PC-3 (cell line): ENCODE measurements around the gene HRG. TPM values are rescaled to one million over a fixed set of nuclear protein-coding genes. Genes with fewer than 3 reads are reported as not detected.

Experiments used
- ATAC-seq: fragments of 200-7000 bp; cut with Tn5 transposase; 2 replicates; pipeline ENCODE4 v1.9.1; 2020; ENCODE audit warnings: mild to moderate bottlenecking, moderate library complexity
- BruUV-seq: library from RNA; stranded (reverse); fragments of 400-500 nt; replicated peaks from 2 replicates; lab custom pipeline; 2021; lab: Mats Ljungman, UMichigan
- CTCF ChIA-PET: fragments of 300-600 bp; sonication (Branson Sonifier 250); formaldehyde crosslinking; loops from one replicate; lab custom pipeline; 2022; ENCODE audit warnings: antibody characterized with exemption; lab: Charles Lee
- POLR2A ChIA-PET: fragments of 300-600 bp; sonication (Branson Sonifier 250); formaldehyde crosslinking; loops from one replicate; lab custom pipeline; 2022; ENCODE audit warnings: antibody characterized with exemption; ENCODE audit not compliant: unreplicated experiment; lab: Charles Lee
- DNase-seq: peaks from one replicate; pipeline ENCODE4 v3.0.0-alpha.2; 2015
- H2AFZ ChIP-seq: fragments of 300-600 bp; sonication (generic); 2 replicates; pipeline ENCODE4 v1.6.0; 2016; ENCODE audit warnings: antibody characterized with exemption, low read length
- H3F3A ChIP-seq: fragments of 300-600 bp; sonication (generic); one replicate; pipeline ENCODE4 v1.6.0; 2017; ENCODE audit warnings: antibody characterized with exemption, low read length, control low read depth, mild to moderate bottlenecking; ENCODE audit not compliant: unreplicated experiment
- H3K27ac ChIP-seq: fragments of 300-600 bp; sonication (generic); 2 replicates; pipeline ENCODE4 v1.5.1; 2016; ENCODE audit warnings: mild to moderate bottlenecking, low read length
- H3K27me3 ChIP-seq: fragments of 300-600 bp; sonication (generic); 2 replicates; pipeline ENCODE4 v1.6.1; 2016; ENCODE audit warnings: low read length, mixed read lengths
- H3K36me3 ChIP-seq: fragments of 300-600 bp; sonication (generic); 2 replicates; pipeline ENCODE4 v1.6.1; 2016; ENCODE audit warnings: low read depth, mixed run types, low read length, mixed read lengths
- H3K4me1 ChIP-seq: fragments of 300-600 bp; sonication (generic); 2 replicates; pipeline ENCODE4 v1.5.1; 2016; ENCODE audit warnings: low read length; ENCODE audit not compliant: insufficient read depth
- H3K4me2 ChIP-seq: fragments of 300-600 bp; sonication (generic); 2 replicates; pipeline ENCODE4 v1.6.0; 2016; ENCODE audit warnings: low read length
- H3K4me3 ChIP-seq: fragments of 300-600 bp; sonication (generic); 2 replicates; pipeline ENCODE4 v1.5.1; 2016; ENCODE audit warnings: mild to moderate bottlenecking, low read length, mixed read lengths
- H3K79me2 ChIP-seq: fragments of 300-600 bp; sonication (generic); 2 replicates; pipeline ENCODE4 v1.6.1; 2017; ENCODE audit warnings: low read length, mixed read lengths
- H3K9ac ChIP-seq: fragments of 300-600 bp; sonication (generic); 2 replicates; pipeline ENCODE4 v1.6.0; 2016; ENCODE audit warnings: mild to moderate bottlenecking, low read length
- H3K9me2 ChIP-seq: fragments of 300-600 bp; sonication (generic); replicated peaks from 2 replicates; pipeline ENCODE4 v1.6.1; 2016; ENCODE audit warnings: mixed run types, low read length, mixed read lengths
- H3K9me3 ChIP-seq: fragments of 300-600 bp; sonication (generic); 2 replicates; pipeline ENCODE4 v1.6.1; 2016; ENCODE audit warnings: low read length, mixed read lengths
- H4K20me1 ChIP-seq: fragments of 300-600 bp; sonication (generic); 2 replicates; pipeline ENCODE4 v1.6.1; 2016; ENCODE audit warnings: low read length, mixed read lengths
- CTCF ChIP-seq: fragments of 300-600 bp; sonication (generic); conservative IDR thresholded peaks from 2 replicates; pipeline ENCODE4 v1.5.1; 2017; ENCODE audit warnings: antibody characterized with exemption, low read depth, mild to moderate bottlenecking, low read length
- EZH2 ChIP-seq: fragments of 300-600 bp; sonication (generic); IDR thresholded peaks from one replicate; pipeline ENCODE4 v1.6.1; 2017; ENCODE audit warnings: antibody characterized with exemption, mild to moderate bottlenecking, low read length; ENCODE audit not compliant: unreplicated experiment
- EZH2phosphoT487 ChIP-seq: fragments of 300-600 bp; sonication (generic); IDR thresholded peaks from 2 replicates; pipeline ENCODE4 v1.6.1; 2018; ENCODE audit warnings: mild to moderate bottlenecking, antibody characterized with exemption, low read length, borderline replicate concordance
- intact Hi-C: fragments of 100-400 bp; cut with micrococcal nuclease; formaldehyde crosslinking; loops from 2 replicates; pipeline ENCODE4 v1.9.0; 2023
- total RNA-seq: library from RNA; depleted of rRNA; stranded (reverse); fragments of >200 nt; gene quantifications from 2 replicates; pipeline ENCODE4 v1.2.3, GENCODE V29; 2014

Gene HRG
- total RNA-seq, 1 experiment from 2014 or later, result not detected

GRCh38 chr3:186644683-186645082 lies 21.1 kb upstream of the HRG start:
- intact Hi-C loops, result no loop called here
- DNase-seq, result peak; percentile 93

GRCh38 chr3:186646106-186646505 lies 19.7 kb upstream of the HRG start:
- ATAC-seq (no peak), DNase-seq (no peak)
- Histone ChIP-seq H3F3A (no peaks in the 10 kb centered on the region), H3K4me1 (peaks cover 18% of the 10 kb centered on the region), H3K4me3 (no peak overlapping the region), H2AFZ (no peak overlapping the region), H3K27me3 (no peaks in the 10 kb centered on the region), H3K9me2 (no peaks in the 10 kb centered on the region), H3K9ac (no peak overlapping the region), H3K27ac (no peak overlapping the region), H3K79me2 (no peaks in the 10 kb centered on the region), H3K36me3 (no peaks in the 10 kb centered on the region), H3K4me2 (no peak overlapping the region), H4K20me1 (no peaks in the 10 kb centered on the region), H3K9me3 (no peaks in the 10 kb centered on the region)
- ChIA-PET POLR2A (no interaction called here), CTCF (no interaction called here)
- TF ChIP-seq CTCF, result no peak
- TF ChIP-seq EZH2phosphoT487, result no peak
- intact Hi-C loops, result no loop called here
- no TSS peak for BruUV-seq

More at GRCh38 chr3:186644683-186645082, 21.1 kb upstream of the HRG start:
- Histone ChIP-seq H3K4me1 (peaks cover 18% of the 10 kb centered on the region), H3K27ac (no peak overlapping the region), H3K36me3 (no peaks in the 10 kb centered on the region), H3K4me3 (no peak overlapping the region), H3K9me3 (no peaks in the 10 kb centered on the region), H3K27me3 (no peaks in the 10 kb centered on the region), H3K4me2 (peak overlapping the region; percentile 32), H3K79me2 (no peaks in the 10 kb centered on the region), H4K20me1 (no peaks in the 10 kb centered on the region), H3K9ac (no peak overlapping the region), H3K9me2 (no peaks in the 10 kb centered on the region), H2AFZ (peak overlapping the region; percentile 31; the same call in 1 of the 2 replicates), H3F3A (no peaks in the 10 kb centered on the region)
- BruUV-seq, result no TSS peak
- no peak for TF ChIP-seq EZH2
- ChIA-PET POLR2A (no interaction called here), CTCF (no interaction called here)
- ATAC-seq, result no peak

GRCh38 chr3:186646841-186647240 lies 19.0 kb upstream of the HRG start:
- POLR2A ChIA-PET, result no interaction called here
- Histone ChIP-seq H3K9me2 (no peaks in the 10 kb centered on the region), H3K36me3 (no peaks in the 10 kb centered on the region), H3K27ac (no peak overlapping the region), H4K20me1 (no peaks in the 10 kb centered on the region), H3F3A (no peaks in the 10 kb centered on the region), H3K4me2 (no peak overlapping the region), H3K4me1 (peaks cover 18% of the 10 kb centered on the region), H2AFZ (no peak overlapping the region), H3K27me3 (no peaks in the 10 kb centered on the region), H3K79me2 (no peaks in the 10 kb centered on the region), H3K4me3 (no peak overlapping the region), H3K9me3 (no peaks in the 10 kb centered on the region), H3K9ac (no peak overlapping the region)
- BruUV-seq, result no TSS peak
- intact Hi-C loops, result no loop called here
- DNase-seq (no peak), ATAC-seq (no peak)
- CTCF ChIA-PET, result no interaction called here
- no peak for TF ChIP-seq EZH2phosphoT487
- no peak for TF ChIP-seq CTCF
- TF ChIP-seq EZH2, result no peak
